ENCODE data around the gene SLC22A7.

DNA sequence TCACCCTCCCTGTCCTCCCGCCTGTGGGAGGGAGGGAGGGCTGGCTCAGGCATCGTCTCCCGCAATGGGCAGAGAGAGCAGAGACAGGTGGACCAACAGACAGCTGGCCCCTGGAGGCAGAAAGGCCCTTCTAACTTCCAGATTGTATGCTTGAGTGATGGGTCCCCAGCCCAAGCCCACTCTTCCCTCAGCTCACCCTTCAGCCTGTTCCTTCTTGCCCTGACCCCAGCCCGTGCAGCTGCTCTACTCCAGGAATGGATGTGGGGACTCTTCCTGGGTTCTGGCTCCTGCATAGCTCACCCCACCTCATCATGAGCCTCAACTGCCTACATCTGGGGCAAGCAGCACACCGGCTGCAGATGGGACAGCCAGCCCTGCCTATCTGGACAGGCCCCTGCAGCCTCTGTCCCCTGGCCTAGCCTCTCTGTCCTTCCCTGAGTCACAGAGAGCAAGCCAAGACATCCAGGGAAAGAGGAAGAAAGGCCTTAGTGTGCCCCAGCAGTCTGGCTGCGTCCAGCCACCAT lies 11.5 kb upstream of the SLC22A7 start:
- TF ChIP-seq, protein P1, sequence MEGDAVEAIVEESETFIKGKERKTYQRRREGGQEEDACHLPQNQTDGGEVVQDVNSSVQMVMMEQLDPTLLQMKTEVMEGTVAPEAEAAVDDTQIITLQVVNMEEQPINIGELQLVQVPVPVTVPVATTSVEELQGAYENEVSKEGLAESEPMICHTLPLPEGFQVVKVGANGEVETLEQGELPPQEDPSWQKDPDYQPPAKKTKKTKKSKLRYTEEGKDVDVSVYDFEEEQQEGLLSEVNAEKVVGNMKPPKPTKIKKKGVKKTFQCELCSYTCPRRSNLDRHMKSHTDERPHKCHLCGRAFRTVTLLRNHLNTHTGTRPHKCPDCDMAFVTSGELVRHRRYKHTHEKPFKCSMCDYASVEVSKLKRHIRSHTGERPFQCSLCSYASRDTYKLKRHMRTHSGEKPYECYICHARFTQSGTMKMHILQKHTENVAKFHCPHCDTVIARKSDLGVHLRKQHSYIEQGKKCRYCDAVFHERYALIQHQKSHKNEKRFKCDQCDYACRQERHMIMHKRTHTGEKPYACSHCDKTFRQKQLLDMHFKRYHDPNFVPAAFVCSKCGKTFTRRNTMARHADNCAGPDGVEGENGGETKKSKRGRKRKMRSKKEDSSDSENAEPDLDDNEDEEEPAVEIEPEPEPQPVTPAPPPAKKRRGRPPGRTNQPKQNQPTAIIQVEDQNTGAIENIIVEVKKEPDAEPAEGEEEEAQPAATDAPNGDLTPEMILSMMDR (IDR thresholded peaks at IDR 0.05) = no peak
- TF ChIP-seq EP300 (IDR thresholded peaks at IDR 0.05) = no peak
- no peak for TF ChIP-seq POLR2AphosphoS5 (IDR thresholded peaks at IDR 0.05)
- TF ChIP-seq POLR2A (IDR thresholded peaks at IDR 0.05) = no peak
